HG03521 (cell line): ENCODE results near the gene FLT1.

Experiments used
- ATAC-seq: cut with Tn5 transposase; IDR thresholded peaks from one replicate; pipeline ENCODE4 v1.9.1; 2021; ENCODE audit warnings: mild to moderate bottlenecking, moderate library complexity; ENCODE audit not compliant: unreplicated experiment

Gene FLT1

GRCh38 chr13:28434926-28435325, 60.0 kb downstream of the FLT1 start:
- no peak for ATAC-seq

GRCh38 chr13:28432816-28433560, 61.9 kb downstream of the FLT1 start:
- ATAC-seq = no peak

- peak; percentile 97 for ATAC-seq
Observed at GRCh38 chr13:28429685-28430290, 65.1 kb downstream of the FLT1 start.

- no peak for ATAC-seq
Observed at GRCh38 chr13:28429096-28429495, 65.8 kb downstream of the FLT1 start.

GRCh38 chr13:28426381-28426780, 68.5 kb downstream of the FLT1 start:
- no peak for ATAC-seq

- no peak for ATAC-seq
Observed at GRCh38 chr13:28425793-28426192, 69.1 kb downstream of the FLT1 start.

- ATAC-seq = no peak
Observed at GRCh38 chr13:28424541-28424940, 70.4 kb downstream of the FLT1 start.

GRCh38 chr13:28423010-28423409, 71.9 kb downstream of the FLT1 start:
- peak; percentile 73 for ATAC-seq

- no peak for ATAC-seq
Observed at GRCh38 chr13:28421676-28422410, 73.1 kb downstream of the FLT1 start.

- no peak for ATAC-seq
Observed at GRCh38 chr13:28420704-28421103, 74.2 kb downstream of the FLT1 start.

GRCh38 chr13:28415994-28416421, 78.9 kb downstream of the FLT1 start:
- ATAC-seq = no peak

GRCh38 chr13:28413999-28414398, 80.9 kb downstream of the FLT1 start:
- ATAC-seq = peak; percentile 38

GRCh38 chr13:28412981-28413380, 81.9 kb downstream of the FLT1 start:
- no peak for ATAC-seq

GRCh38 chr13:28411831-28412353, 83.0 kb downstream of the FLT1 start:
- no peak for ATAC-seq

- no peak for ATAC-seq
Observed at GRCh38 chr13:28410096-28410495, 84.8 kb downstream of the FLT1 start.

- no peak for ATAC-seq
Observed at GRCh38 chr13:28409648-28410047, 85.3 kb downstream of the FLT1 start.

GRCh38 chr13:28408863-28409262, 86.1 kb downstream of the FLT1 start:
- ATAC-seq = no peak

GRCh38 chr13:28408235-28408848, 86.6 kb downstream of the FLT1 start:
- ATAC-seq = no peak

GRCh38 chr13:28406733-28407266, 88.1 kb downstream of the FLT1 start:
- no peak for ATAC-seq

GRCh38 chr13:28402057-28402381, 92.9 kb downstream of the FLT1 start:
- no peak for ATAC-seq
